C4-2B (cell line): Measurements from ENCODE around the gene TTC4.

Source experiments
- ZFX ChIP-seq: fragments of 450-650 bp; IDR thresholded peaks from 2 replicates; pipeline ENCODE4 v1.6.1; 2017
- TF ChIP-seq, protein P1 (sequence below): fragments of 450-650 bp; conservative IDR thresholded peaks from 2 replicates; pipeline ENCODE4 v1.5.1; 2017; ENCODE audit warnings: mild to moderate bottlenecking

DNA sequence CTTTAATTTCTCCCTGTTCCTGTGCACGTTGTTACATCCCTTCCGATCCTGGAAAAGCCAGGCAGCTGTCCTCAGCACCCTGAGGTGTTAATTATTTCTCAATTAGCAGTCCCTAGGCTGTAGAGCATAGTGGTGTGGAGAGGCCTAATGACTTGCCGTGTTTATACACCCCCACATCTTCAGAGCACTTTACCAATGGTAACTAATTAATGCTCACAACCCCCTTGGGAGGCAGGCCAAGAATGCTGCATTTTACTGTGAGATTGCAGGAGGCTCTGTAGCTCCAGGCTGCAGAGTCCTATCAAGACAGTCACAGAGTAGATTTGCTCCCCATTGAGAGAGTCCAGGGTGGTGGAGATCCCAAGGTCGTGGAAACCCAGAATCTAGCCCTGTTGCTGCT is 51.1 kb downstream of the TTC4 start:
- TF ChIP-seq, protein P1, sequence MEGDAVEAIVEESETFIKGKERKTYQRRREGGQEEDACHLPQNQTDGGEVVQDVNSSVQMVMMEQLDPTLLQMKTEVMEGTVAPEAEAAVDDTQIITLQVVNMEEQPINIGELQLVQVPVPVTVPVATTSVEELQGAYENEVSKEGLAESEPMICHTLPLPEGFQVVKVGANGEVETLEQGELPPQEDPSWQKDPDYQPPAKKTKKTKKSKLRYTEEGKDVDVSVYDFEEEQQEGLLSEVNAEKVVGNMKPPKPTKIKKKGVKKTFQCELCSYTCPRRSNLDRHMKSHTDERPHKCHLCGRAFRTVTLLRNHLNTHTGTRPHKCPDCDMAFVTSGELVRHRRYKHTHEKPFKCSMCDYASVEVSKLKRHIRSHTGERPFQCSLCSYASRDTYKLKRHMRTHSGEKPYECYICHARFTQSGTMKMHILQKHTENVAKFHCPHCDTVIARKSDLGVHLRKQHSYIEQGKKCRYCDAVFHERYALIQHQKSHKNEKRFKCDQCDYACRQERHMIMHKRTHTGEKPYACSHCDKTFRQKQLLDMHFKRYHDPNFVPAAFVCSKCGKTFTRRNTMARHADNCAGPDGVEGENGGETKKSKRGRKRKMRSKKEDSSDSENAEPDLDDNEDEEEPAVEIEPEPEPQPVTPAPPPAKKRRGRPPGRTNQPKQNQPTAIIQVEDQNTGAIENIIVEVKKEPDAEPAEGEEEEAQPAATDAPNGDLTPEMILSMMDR, result no peak
- TF ChIP-seq ZFX, result no peak
